C4-2B (cell line): Measurements from ENCODE around the gene OSBPL6.

ENCODE experiments used
- CTCF ChIP-seq: fragments of 450-650 bp; conservative IDR thresholded peaks from 2 replicates; pipeline ENCODE4 v1.5.1; 2017; ENCODE audit warnings: mild to moderate bottlenecking
- ZFX ChIP-seq: fragments of 450-650 bp; IDR thresholded peaks from 2 replicates; pipeline ENCODE4 v1.6.1; 2017

DNA sequence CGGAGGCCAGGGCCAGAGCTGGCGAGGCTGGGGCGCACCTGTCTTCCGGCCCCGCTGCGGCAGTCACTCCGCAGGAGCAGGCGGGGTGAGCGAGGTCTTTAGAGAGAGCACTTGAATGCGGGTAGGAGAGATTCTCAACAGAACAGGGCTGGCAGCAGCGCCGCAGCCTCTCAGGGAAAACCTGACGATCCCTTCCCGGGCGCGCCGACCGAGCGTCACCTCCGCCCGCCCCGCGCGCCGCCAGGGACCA, 256.1 kb downstream of the OSBPL6 start:
- TF ChIP-seq CTCF (no peak), ZFX (no peak)
